ENCODE measurements around the gene B4GALT3.

The B4GALT3 gene

DNA sequence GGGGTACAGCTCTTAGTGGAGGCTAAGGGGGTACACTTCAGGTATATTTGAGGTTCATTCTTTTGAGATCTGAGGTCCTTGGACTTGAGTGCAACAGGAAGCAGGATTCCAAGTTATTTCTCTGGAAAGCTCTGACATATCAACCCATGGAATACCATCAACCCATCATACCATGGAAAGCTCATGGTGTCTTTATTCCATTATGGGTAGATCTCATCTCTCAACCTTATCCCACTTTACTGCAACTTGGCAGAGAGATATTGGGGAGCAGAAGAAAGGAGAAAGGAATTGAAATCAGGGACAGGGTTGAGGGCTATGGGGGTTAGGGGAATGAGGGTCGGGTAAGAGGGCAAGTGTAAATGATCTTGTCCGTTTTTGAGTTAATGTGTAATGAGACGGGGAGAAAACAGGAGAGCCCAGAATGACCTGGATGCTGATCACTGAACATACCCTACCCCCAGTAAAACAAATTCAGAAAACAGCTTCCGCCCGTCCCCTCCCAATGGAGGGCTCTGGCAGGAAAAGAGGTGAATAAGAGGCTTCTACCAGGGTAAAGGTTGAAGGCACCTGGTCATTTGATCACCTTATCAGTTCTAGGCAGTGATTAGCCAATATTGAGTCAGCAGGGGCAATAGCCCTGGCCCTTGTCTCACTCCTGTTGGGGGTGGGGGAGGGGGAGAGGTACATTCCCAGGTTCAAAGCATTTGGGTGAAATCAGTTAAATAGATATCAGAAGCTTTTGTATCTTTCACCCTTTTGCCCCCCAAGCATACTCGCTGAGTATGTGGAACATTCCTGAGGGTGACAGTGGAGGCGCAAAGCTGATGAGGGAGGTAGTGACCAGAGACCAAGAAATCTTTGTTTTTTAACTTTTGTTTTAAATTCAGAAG, 46.7 kb upstream of the B4GALT3 start:
- no peak overlapping the region for H3K4me3 ChIP-seq (replicated peaks; ENCODE audit: low read depth, low read length)
- peaks cover 4% of the 10 kb centered on the region for H3K36me3 ChIP-seq (ENCODE audit: control insufficient read depth, insufficient read depth, low read length)
- no peak for DNase-seq (ENCODE audit: extremely low read depth, insufficient read length)
- TF ChIP-seq, protein P1, sequence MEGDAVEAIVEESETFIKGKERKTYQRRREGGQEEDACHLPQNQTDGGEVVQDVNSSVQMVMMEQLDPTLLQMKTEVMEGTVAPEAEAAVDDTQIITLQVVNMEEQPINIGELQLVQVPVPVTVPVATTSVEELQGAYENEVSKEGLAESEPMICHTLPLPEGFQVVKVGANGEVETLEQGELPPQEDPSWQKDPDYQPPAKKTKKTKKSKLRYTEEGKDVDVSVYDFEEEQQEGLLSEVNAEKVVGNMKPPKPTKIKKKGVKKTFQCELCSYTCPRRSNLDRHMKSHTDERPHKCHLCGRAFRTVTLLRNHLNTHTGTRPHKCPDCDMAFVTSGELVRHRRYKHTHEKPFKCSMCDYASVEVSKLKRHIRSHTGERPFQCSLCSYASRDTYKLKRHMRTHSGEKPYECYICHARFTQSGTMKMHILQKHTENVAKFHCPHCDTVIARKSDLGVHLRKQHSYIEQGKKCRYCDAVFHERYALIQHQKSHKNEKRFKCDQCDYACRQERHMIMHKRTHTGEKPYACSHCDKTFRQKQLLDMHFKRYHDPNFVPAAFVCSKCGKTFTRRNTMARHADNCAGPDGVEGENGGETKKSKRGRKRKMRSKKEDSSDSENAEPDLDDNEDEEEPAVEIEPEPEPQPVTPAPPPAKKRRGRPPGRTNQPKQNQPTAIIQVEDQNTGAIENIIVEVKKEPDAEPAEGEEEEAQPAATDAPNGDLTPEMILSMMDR (IDR thresholded peaks at IDR 0.05; ENCODE audit: insufficient read depth, low read length, poor library complexity, severe bottlenecking), result no peak
- H3K27me3 ChIP-seq (replicated peaks; ENCODE audit: control insufficient read depth, insufficient read depth, low read length), result no peaks in the 10 kb centered on the region

- H3K36me3 ChIP-seq (ENCODE audit: control insufficient read depth, insufficient read depth, low read length), result no peaks in the 10 kb centered on the region
- TF ChIP-seq, protein P1 (IDR thresholded peaks at IDR 0.05; ENCODE audit: insufficient read depth, low read length, poor library complexity, severe bottlenecking), result no peak
- no peak overlapping the region for H3K4me3 ChIP-seq (replicated peaks; ENCODE audit: low read depth, low read length)
- H3K27me3 ChIP-seq (replicated peaks; ENCODE audit: control insufficient read depth, insufficient read depth, low read length), result no peaks in the 10 kb centered on the region
- DNase-seq (ENCODE audit: extremely low read depth, insufficient read length), result no peak
Observed at GRCh38 chr1:161222175-161223019, 45.1 kb upstream of the B4GALT3 start.

DNA sequence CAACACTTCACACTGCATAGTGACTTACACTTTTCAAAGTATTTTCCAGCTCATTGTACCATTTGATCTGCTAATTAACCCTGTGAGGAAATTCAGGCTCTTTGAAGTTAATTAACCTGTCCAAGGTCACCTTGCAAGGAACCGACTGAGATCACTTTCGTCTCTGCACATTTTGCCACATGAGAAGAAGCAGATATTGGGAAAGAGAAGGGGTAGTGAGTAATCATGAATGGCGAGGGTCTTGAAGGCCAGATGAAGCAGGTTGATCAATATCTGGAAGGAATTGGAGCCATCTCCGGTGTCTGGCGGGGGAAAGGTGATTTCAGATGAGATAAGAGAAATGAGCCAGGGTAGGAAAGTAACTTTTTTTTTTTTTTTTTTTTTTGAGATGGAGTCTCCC, 42.7 kb upstream of the B4GALT3 start:
- no peaks in the 10 kb centered on the region for H3K27me3 ChIP-seq (replicated peaks; ENCODE audit: control insufficient read depth, insufficient read depth, low read length)
- peaks cover 4% of the 10 kb centered on the region for H3K36me3 ChIP-seq (ENCODE audit: control insufficient read depth, insufficient read depth, low read length)
- no peak for DNase-seq (ENCODE audit: extremely low read depth, insufficient read length)
- TF ChIP-seq, protein P1 (IDR thresholded peaks at IDR 0.05; ENCODE audit: insufficient read depth, low read length, poor library complexity, severe bottlenecking), result no peak
- H3K4me3 ChIP-seq (replicated peaks; ENCODE audit: low read depth, low read length), result no peak overlapping the region

DNA sequence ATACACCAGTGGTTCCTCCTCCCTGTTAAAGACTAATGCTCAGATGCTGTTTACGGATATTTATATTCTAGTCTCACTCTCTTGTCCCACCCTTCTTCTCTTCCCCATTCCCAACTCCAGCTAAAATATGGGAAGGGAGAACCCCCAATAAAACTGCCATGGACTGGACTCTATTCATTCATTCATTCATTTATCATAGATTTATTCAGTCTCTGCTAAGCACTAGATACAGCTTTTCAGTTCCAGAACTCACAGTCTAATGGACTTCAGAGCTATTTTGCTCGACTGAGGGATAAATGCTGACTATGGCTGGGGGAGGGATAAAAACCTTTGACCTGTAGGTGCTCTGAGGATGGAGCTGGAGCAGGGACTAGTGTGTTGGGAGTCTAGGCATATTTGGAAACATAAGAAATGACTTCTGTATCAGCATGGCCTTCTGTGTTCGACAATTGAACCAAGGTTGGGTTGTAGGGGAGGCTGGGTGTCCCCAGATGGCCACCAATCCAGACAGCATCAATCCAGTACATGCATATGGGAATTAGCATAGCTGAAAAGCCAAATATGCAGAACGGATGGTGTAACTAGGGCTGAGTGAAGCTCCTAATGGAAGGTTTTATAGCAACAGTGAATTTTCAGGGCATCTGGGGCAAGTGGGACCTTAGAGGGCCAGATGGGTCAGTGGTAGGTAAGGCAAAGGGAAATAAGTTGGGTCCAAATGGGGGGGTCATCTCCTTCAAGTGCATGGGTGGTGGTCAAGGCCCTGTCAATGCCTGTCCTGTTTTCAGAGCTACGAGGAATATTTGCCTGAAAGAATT, 42.0 kb upstream of the B4GALT3 start:
- no peak for DNase-seq (ENCODE audit: extremely low read depth, insufficient read length)
- Histone ChIP-seq H3K4me3 (replicated peaks; ENCODE audit: low read depth, low read length) (no peak overlapping the region), H3K27me3 (replicated peaks; ENCODE audit: control insufficient read depth, insufficient read depth, low read length) (no peaks in the 10 kb centered on the region), H3K36me3 (ENCODE audit: control insufficient read depth, insufficient read depth, low read length) (peaks cover 5% of the 10 kb centered on the region)
- TF ChIP-seq, protein P1 (IDR thresholded peaks at IDR 0.05; ENCODE audit: insufficient read depth, low read length, poor library complexity, severe bottlenecking), result no peak

DNA sequence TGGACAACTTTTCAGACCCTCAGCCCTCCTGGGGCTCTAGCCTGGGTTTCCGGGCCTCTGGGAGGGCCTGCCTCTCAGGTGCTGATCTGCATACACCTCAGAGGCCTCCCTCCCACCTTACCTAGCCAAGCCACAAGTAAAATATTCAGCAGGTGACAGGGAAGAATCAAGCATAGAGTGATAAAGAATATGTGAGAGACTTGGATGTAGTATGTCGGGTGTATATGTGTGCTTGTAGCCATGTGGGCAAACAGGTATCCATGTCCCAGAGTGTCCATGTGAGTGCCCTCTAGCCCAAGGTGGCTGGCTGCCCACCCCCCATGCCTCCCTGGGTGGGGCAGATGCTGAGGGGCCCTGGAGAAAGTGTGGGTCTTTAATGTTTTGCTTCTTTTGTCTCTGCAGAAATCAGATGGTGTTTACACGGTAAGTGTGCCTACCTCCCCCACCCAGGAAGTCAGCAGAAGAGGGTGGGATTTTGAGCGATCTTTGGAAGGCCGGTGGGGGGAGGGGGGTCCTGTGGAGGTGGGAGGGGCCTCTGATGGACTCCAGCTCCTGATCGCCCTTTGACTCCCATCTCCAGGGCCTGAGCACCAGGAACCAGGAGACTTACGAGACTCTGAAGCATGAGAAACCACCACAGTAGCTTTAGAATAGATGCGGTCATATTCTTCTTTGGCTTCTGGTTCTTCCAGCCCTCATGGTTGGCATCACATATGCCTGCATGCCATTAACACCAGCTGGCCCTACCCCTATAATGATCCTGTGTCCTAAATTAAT, 41.2 kb upstream of the B4GALT3 start:
- DNase-seq (ENCODE audit: extremely low read depth, insufficient read length), result no peak
- Histone ChIP-seq H3K27me3 (replicated peaks; ENCODE audit: control insufficient read depth, insufficient read depth, low read length) (no peaks in the 10 kb centered on the region), H3K4me3 (replicated peaks; ENCODE audit: low read depth, low read length) (no peak overlapping the region), H3K36me3 (ENCODE audit: control insufficient read depth, insufficient read depth, low read length) (peaks cover 9% of the 10 kb centered on the region)
- TF ChIP-seq, protein P1 (IDR thresholded peaks at IDR 0.05; ENCODE audit: insufficient read depth, low read length, poor library complexity, severe bottlenecking), result no peak
